SK-N-MC (cell line): ENCODE data around the gene DNAJB11.

ENCODE experiments used
- EZH2 ChIP-seq: fragments of 200-600 bp; sonication (generic); IDR thresholded peaks from one replicate; pipeline ENCODE4 v1.6.1; 2017; ENCODE audit warnings: antibody characterized with exemption
- FOXP2 ChIP-seq: optimal IDR thresholded peaks from 2 replicates; pipeline ENCODE3; 2011; ENCODE audit warnings: mild to moderate bottlenecking, moderate library complexity; ENCODE audit not compliant: insufficient read depth; ENCODE audit errors: extremely low read length, control extremely low read depth
- POLR2AphosphoS5 ChIP-seq: IDR thresholded peaks from 2 replicates; pipeline ENCODE4 v1.6.1; 2012; ENCODE audit warnings: mild to moderate bottlenecking, low read depth, low read length, borderline replicate concordance

- TF ChIP-seq EZH2 (no peak), POLR2AphosphoS5 (no peak), FOXP2 (no peak)
Measured at GRCh38 chr3:186540221-186540834, 30.2 kb upstream of the DNAJB11 start.
